AG10803 (cell line): ENCODE results near the gene MAN2B1.
A peak's percentile ranks its signal among the peaks of the same experiment; 100 is the strongest.

ENCODE experiments used
- DNase-seq: peaks from one replicate; pipeline ENCODE4 v3.0.0; 2010; ENCODE audit warnings: low read depth
- H3K4me3 ChIP-seq: 2 replicates; pipeline ENCODE4 v1.5.1; 2011; ENCODE audit warnings: mild to moderate bottlenecking, low read length, control low read depth
- CTCF ChIP-seq: conservative IDR thresholded peaks from 2 replicates; pipeline ENCODE4 v1.5.1; 2011; ENCODE audit warnings: mild to moderate bottlenecking, low read length, control low read depth, inconsistent platforms

Gene MAN2B1

GRCh38 chr19:12695997-12696365 lies 29.4 kb upstream of the MAN2B1 start:
- H3K4me3 ChIP-seq: peak overlapping the region; percentile 95
- TF ChIP-seq CTCF: no peak
- DNase-seq: no peak

- peak overlapping the region; percentile 95 for H3K4me3 ChIP-seq
- no peak for TF ChIP-seq CTCF
- no peak for DNase-seq
These were observed 29.0 kb upstream of the MAN2B1 start for GRCh38 chr19:12695514-12695913.

GRCh38 chr19:12695096-12695495 lies 28.6 kb upstream of the MAN2B1 start:
- TF ChIP-seq CTCF: no peak
- peak overlapping the region; percentile 95 for H3K4me3 ChIP-seq
- DNase-seq: no peak

GRCh38 chr19:12694641-12695040 lies 28.1 kb upstream of the MAN2B1 start:
- no peak for TF ChIP-seq CTCF
- no peak for DNase-seq
- no peak overlapping the region for H3K4me3 ChIP-seq

- DNase-seq: no peak
- no peak for TF ChIP-seq CTCF
- no peak overlapping the region for H3K4me3 ChIP-seq
These were observed 26.4 kb upstream of the MAN2B1 start for GRCh38 chr19:12692960-12693359.

GRCh38 chr19:12689581-12690216 lies 23.2 kb upstream of the MAN2B1 start:
- no peak for DNase-seq
- H3K4me3 ChIP-seq: no peak overlapping the region
- no peak for TF ChIP-seq CTCF

GRCh38 chr19:12689012-12689411 lies 22.5 kb upstream of the MAN2B1 start:
- no peak for TF ChIP-seq CTCF
- DNase-seq: no peak
- H3K4me3 ChIP-seq: no peak overlapping the region
